GM12878 (cell line): ENCODE results near the gene IGSF8.

Source experiments
- GABPA ChIP-seq: IDR thresholded peaks from 2 replicates; pipeline ENCODE4 v1.6.1; 2014; ENCODE audit warnings: antibody characterized with exemption, low read depth, mild to moderate bottlenecking, inconsistent platforms
- NFYB ChIP-seq: IDR thresholded peaks from 2 replicates; pipeline ENCODE4 v1.6.1; 2011; ENCODE audit warnings: low read depth, mild to moderate bottlenecking, low read length, improper control_type of control experiment, moderate library complexity; ENCODE audit not compliant: insufficient read depth
- NR2C2 ChIP-seq: IDR thresholded peaks from 2 replicates; pipeline ENCODE4 v1.6.1; 2011; ENCODE audit warnings: borderline replicate concordance, low read depth; ENCODE audit not compliant: control insufficient read depth, insufficient read length
- SP1 ChIP-seq: IDR thresholded peaks from one replicate; pipeline ENCODE4 v1.6.1; 2011; ENCODE audit warnings: low read depth, low read length
- ZNF384 ChIP-seq: IDR thresholded peaks from 2 replicates; pipeline ENCODE4 v1.6.1; 2012; ENCODE audit warnings: low read depth, mild to moderate bottlenecking, low read length, improper control_type of control experiment, borderline replicate concordance
- TF ChIP-seq, protein P1 (sequence below): IDR thresholded peaks from 2 replicates; pipeline ENCODE4 v1.6.1; 2012; ENCODE audit warnings: low read length, inconsistent platforms

DNA sequence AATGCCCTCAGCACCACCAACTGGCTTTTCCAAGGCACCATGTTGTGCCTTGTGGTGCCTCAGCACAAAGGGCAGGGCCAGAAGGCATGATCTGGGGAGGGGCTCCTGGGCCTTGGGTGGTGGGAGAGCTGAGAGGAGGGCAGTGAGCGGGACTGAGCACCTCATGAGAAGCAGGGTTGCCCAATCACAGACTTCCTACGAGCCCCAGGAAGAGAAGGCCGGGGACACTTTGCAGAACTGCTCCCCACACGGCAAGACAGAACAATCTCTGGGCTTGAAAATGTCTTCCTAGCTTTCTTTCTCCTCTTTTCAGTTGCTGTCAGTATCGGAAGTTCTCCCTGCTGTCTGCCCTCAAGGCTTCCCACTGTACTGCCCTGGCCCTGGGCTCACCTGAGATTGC lies 35.2 kb downstream of the IGSF8 start:
- TF ChIP-seq NR2C2: no peak
- no peak for TF ChIP-seq SP1
- TF ChIP-seq GABPA: no peak
- no peak for TF ChIP-seq ZNF384
- TF ChIP-seq, protein P1, sequence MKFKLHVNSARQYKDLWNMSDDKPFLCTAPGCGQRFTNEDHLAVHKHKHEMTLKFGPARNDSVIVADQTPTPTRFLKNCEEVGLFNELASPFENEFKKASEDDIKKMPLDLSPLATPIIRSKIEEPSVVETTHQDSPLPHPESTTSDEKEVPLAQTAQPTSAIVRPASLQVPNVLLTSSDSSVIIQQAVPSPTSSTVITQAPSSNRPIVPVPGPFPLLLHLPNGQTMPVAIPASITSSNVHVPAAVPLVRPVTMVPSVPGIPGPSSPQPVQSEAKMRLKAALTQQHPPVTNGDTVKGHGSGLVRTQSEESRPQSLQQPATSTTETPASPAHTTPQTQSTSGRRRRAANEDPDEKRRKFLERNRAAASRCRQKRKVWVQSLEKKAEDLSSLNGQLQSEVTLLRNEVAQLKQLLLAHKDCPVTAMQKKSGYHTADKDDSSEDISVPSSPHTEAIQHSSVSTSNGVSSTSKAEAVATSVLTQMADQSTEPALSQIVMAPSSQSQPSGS: no peak
- TF ChIP-seq NFYB: no peak
